ENCODE results near the gene NEK4. TPM values are rescaled to one million over a fixed set of nuclear protein-coding genes. Genes with fewer than 3 reads are reported as not detected.

Gene NEK4
- total and polyA plus RNA-seq, 2 of the 13 experiments (the other 11 are each of a cell fraction or from before 2014, with no cell fraction given): 16.5 to 38.0 TPM

DNA sequence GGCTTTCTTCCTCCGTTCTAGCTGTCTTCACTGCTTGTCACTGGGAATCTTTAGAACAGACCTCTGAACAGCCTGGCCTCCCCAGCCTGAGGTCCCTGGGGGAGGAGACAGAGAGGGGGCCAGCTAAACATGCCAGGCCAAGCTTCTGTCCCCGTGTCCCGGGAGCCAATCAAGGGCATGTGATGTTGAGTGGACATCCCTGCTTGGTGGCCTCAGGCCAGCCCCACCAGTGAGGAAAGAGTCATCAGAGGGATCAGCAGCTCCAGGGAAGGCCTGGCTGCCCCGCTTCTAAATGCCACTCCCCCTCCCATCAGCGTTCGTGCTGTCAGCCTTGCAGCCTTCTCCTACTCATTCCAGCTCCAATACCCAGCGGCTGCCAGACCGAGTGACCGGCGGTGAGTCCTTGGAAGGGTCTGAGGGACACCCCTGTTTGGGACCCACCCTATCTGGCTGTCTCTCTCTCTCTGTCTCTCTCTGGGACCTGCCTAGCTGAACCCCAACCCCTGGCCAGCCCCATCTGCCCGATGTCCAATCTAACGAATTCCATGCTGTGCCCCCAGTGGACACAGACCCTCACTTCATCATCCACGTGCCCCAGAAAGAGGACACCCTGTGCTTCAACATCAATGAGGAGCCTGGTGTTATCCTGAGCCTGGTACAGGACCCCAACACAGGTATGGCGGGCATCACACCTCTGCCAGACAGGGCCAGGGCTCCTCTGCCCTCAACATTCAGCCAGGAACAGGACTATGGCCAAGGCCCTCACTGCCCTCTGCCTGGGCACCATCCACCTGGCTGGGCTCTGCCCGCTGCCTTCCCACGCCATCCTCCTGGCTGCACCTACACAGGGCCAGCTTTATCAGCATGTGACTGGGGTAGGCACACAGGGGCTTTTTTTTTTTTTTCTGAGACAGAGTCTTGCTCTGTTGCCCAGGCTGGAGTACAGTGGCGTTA, 17.2 kb upstream of the NEK4 start (continued):
- TF ChIP-seq, protein P1, sequence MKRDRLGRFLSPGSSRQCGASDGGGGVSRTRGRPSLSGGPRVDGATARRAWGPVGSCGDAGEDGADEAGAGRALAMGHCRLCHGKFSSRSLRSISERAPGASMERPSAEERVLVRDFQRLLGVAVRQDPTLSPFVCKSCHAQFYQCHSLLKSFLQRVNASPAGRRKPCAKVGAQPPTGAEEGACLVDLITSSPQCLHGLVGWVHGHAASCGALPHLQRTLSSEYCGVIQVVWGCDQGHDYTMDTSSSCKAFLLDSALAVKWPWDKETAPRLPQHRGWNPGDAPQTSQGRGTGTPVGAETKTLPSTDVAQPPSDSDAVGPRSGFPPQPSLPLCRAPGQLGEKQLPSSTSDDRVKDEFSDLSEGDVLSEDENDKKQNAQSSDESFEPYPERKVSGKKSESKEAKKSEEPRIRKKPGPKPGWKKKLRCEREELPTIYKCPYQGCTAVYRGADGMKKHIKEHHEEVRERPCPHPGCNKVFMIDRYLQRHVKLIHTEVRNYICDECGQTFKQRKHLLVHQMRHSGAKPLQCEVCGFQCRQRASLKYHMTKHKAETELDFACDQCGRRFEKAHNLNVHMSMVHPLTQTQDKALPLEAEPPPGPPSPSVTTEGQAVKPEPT (CRISPR knock-in tag; IDR thresholded peaks at IDR 0.05; ENCODE audit: low read depth): no peak
- no peak for TF ChIP-seq ZNF12 (CRISPR knock-in tag; IDR thresholded peaks at IDR 0.05)
- TF ChIP-seq SCMH1 (CRISPR knock-in tag; IDR thresholded peaks at IDR 0.05; ENCODE audit: borderline replicate concordance): no peak
- TF ChIP-seq MED1 (CRISPR knock-in tag; IDR thresholded peaks at IDR 0.05): peak; percentile 37; the same call in 1 of the 2 replicates
- no peak for TF ChIP-seq SATB2 (CRISPR knock-in tag; IDR thresholded peaks at IDR 0.05)
- TF ChIP-seq ZNF180 (CRISPR knock-in tag; IDR thresholded peaks at IDR 0.05; ENCODE audit: borderline replicate concordance, low read depth): no peak
- TF ChIP-seq ZNF24 (IDR thresholded peaks at IDR 0.05): no peak
- no peak for TF ChIP-seq ZFP41 (CRISPR knock-in tag; IDR thresholded peaks at IDR 0.05; ENCODE audit: borderline replicate concordance)
- TF ChIP-seq, protein P2, sequence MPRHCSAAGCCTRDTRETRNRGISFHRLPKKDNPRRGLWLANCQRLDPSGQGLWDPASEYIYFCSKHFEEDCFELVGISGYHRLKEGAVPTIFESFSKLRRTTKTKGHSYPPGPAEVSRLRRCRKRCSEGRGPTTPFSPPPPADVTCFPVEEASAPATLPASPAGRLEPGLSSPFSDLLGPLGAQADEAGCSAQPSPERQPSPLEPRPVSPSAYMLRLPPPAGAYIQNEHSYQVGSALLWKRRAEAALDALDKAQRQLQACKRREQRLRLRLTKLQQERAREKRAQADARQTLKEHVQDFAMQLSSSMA (CRISPR knock-in tag; IDR thresholded peaks at IDR 0.05): no peak
- no peak for TF ChIP-seq SOX6 (IDR thresholded peaks at IDR 0.05)
- no peak for TF ChIP-seq SOX6 (CRISPR knock-in tag; IDR thresholded peaks at IDR 0.05)
- TF ChIP-seq TCF12 (IDR thresholded peaks at IDR 0.05): no peak
- TF ChIP-seq TCF12 (CRISPR knock-in tag; IDR thresholded peaks at IDR 0.05): no peak
- TF ChIP-seq, protein P3, sequence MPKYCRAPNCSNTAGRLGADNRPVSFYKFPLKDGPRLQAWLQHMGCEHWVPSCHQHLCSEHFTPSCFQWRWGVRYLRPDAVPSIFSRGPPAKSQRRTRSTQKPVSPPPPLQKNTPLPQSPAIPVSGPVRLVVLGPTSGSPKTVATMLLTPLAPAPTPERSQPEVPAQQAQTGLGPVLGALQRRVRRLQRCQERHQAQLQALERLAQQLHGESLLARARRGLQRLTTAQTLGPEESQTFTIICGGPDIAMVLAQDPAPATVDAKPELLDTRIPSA (CRISPR knock-in tag; IDR thresholded peaks at IDR 0.05; ENCODE audit: borderline replicate concordance): no peak
- no peak for TF ChIP-seq ZSCAN25 (CRISPR knock-in tag; IDR thresholded peaks at IDR 0.05)
- no peak for TF ChIP-seq NBN (conservative IDR thresholded peaks at IDR 0.05)
- no peak for TF ChIP-seq ZSCAN29 (CRISPR knock-in tag; conservative IDR thresholded peaks at IDR 0.05)
- no peak for TF ChIP-seq HDAC6 (IDR thresholded peaks at IDR 0.05; ENCODE audit: low read depth, low read length)
- no peak for TF ChIP-seq ZFYVE20 (CRISPR knock-in tag; IDR thresholded peaks at IDR 0.05; ENCODE audit: borderline replicate concordance, low read depth)
- TF ChIP-seq BCL6 (CRISPR knock-in tag; IDR thresholded peaks at IDR 0.05): no peak
- TF ChIP-seq ZEB1 (IDR thresholded peaks at IDR 0.05; ENCODE audit: insufficient replicate concordance, low read depth): no peak
- TF ChIP-seq PHF21A (CRISPR knock-in tag; IDR thresholded peaks at IDR 0.05): 0 out of 2 replicates have a peak, but pooled peaks have one; percentile 59
- TF ChIP-seq ZNF207 (IDR thresholded peaks at IDR 0.05; ENCODE audit: borderline replicate concordance): no peak
- no peak for TF ChIP-seq ZNF780A (CRISPR knock-in tag; IDR thresholded peaks at IDR 0.05)
- TF ChIP-seq ZMYM2 (CRISPR knock-in tag; IDR thresholded peaks at IDR 0.05): no peak
- TF ChIP-seq, protein P4, sequence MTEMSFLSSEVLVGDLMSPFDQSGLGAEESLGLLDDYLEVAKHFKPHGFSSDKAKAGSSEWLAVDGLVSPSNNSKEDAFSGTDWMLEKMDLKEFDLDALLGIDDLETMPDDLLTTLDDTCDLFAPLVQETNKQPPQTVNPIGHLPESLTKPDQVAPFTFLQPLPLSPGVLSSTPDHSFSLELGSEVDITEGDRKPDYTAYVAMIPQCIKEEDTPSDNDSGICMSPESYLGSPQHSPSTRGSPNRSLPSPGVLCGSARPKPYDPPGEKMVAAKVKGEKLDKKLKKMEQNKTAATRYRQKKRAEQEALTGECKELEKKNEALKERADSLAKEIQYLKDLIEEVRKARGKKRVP (CRISPR knock-in tag; IDR thresholded peaks at IDR 0.05): no peak
- TF ChIP-seq, protein P5, sequence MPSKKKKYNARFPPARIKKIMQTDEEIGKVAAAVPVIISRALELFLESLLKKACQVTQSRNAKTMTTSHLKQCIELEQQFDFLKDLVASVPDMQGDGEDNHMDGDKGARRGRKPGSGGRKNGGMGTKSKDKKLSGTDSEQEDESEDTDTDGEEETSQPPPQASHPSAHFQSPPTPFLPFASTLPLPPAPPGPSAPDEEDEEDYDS (CRISPR knock-in tag; IDR thresholded peaks at IDR 0.05): 0 out of 2 replicates have a peak, but pooled peaks have one; percentile 22

Measured in HepG2 (cell line).